H1 (cell line): ENCODE results near the gene CBFA2T2. TPM values are rescaled to one million over a fixed set of nuclear protein-coding genes. Genes with fewer than 3 reads are reported as not detected.
A peak's percentile ranks its signal among the peaks of the same experiment; 100 is the strongest.

ENCODE experiments used
- CTCF ChIA-PET: fragments of 300-600 bp; sonication (Branson Sonifier 250); formaldehyde crosslinking; loops from one replicate; lab custom pipeline; 2021; ENCODE audit not compliant: partially characterized antibody; lab: Charles Lee
- POLR2A ChIA-PET: fragments of 300-600 bp; sonication (Branson Sonifier 250); formaldehyde crosslinking; loops from one replicate; lab custom pipeline; 2021; ENCODE audit warnings: inconsistent platforms; ENCODE audit not compliant: partially characterized antibody; lab: Charles Lee
- DNase-seq, 2 experiments: peaks; one replicate each; pipeline versions ENCODE4 v3.0.0 to v3.0.0-alpha.2; 2010 to 2022; ENCODE audit warnings: low spot score in 2 of 2, low read depth in 1 of 2, mixed read lengths in 1 of 2
- FAIRE-seq: peaks from 2 replicates; lab custom pipeline; 2011; peaks lifted over from hg19 to GRCh38; lab: Jason Lieb, UNC
- H2AFZ ChIP-seq: 2 replicates; pipeline ENCODE4 v1.8.1; 2012; ENCODE audit warnings: low read length, inconsistent platforms
- H2AK5ac ChIP-seq: 2 replicates; pipeline ENCODE4 v1.6.1; 2013; ENCODE audit warnings: low read depth, low read length
- H2BK120ac ChIP-seq: replicated peaks from 2 replicates; pipeline ENCODE3; 2013; ENCODE audit warnings: low read depth, low read length, inconsistent platforms
- H2BK12ac ChIP-seq: 2 replicates; pipeline ENCODE4 v1.6.1; 2013; ENCODE audit warnings: low read depth, low read length
- H2BK15ac ChIP-seq: 2 replicates; pipeline ENCODE4 v1.6.1; 2013; ENCODE audit warnings: low read length
- H2BK20ac ChIP-seq: 2 replicates; pipeline ENCODE4 v1.6.1; 2013; ENCODE audit warnings: low read length
- H2BK5ac ChIP-seq: 2 replicates; pipeline ENCODE4 v1.6.1; 2013; ENCODE audit warnings: low read depth, low read length
- H3K14ac ChIP-seq: 2 replicates; pipeline ENCODE4 v1.6.1; 2013; ENCODE audit warnings: inconsistent platforms; ENCODE audit not compliant: insufficient read length
- H3K18ac ChIP-seq: 2 replicates; pipeline ENCODE4 v1.6.1; 2013; ENCODE audit warnings: low read length; ENCODE audit errors: extremely low read depth
- H3K23ac ChIP-seq: 2 replicates; pipeline ENCODE4 v1.6.1; 2013; ENCODE audit warnings: inconsistent platforms; ENCODE audit not compliant: insufficient read length
- H3K23me2 ChIP-seq: 2 replicates; pipeline ENCODE4 v1.6.1; 2013; ENCODE audit warnings: low read depth, low read length
- H3K27ac ChIP-seq: 2 replicates; pipeline ENCODE4 v1.6.1; 2011; ENCODE audit warnings: low read depth, low read length, inconsistent platforms
- H3K27me3 ChIP-seq, 4 experiments: replicated peaks in 1 of 4; 1 replicate in 1 of 4; 2 replicates in 3 of 4; pipeline versions ENCODE4 v1.6.1 to v1.8.1; 2011 to 2013; ENCODE audit warnings: low read length in 3 of 4, mild to moderate bottlenecking in 3 of 4, inconsistent platforms in 2 of 4, mixed read lengths in 2 of 4, moderate library complexity in 1 of 4; ENCODE audit not compliant: control insufficient read depth in 3 of 4, insufficient read depth in 3 of 4; ENCODE audit errors: extremely low read depth in 1 of 4
- H3K36me3 ChIP-seq, 4 experiments: 2 replicates each; pipeline versions ENCODE4 v1.6.1 to v1.8.1; 2011 to 2013; ENCODE audit warnings: mild to moderate bottlenecking in 4 of 4, low read length in 3 of 4, moderate library complexity in 2 of 4, control low read depth in 1 of 4, inconsistent platforms in 1 of 4; ENCODE audit not compliant: insufficient read depth in 4 of 4, control insufficient read depth in 2 of 4
- H3K4ac ChIP-seq: replicated peaks from 2 replicates; pipeline ENCODE3; 2013; ENCODE audit warnings: low read length, low read depth, mixed read lengths, inconsistent platforms; ENCODE audit not compliant: insufficient read length
- H3K4me1 ChIP-seq, 4 experiments: replicated peaks in 1 of 4; 1 replicate in 1 of 4; 2 replicates in 3 of 4; pipeline versions ENCODE4 v1.6.1 to v1.8.1; 2011 to 2013; ENCODE audit warnings: low read length in 3 of 4, inconsistent platforms in 2 of 4, mixed read lengths in 1 of 4; ENCODE audit not compliant: insufficient read depth in 4 of 4, control insufficient read depth in 3 of 4
- H3K4me2 ChIP-seq, 2 experiments: 2 replicates each; pipeline versions ENCODE4 v1.6.1 to v1.8.1; 2011 to 2013; ENCODE audit warnings: low read depth in 2 of 2, low read length in 2 of 2, control low read depth in 1 of 2, inconsistent platforms in 1 of 2, mild to moderate bottlenecking in 1 of 2; ENCODE audit not compliant: insufficient read depth in 1 of 2
- H3K4me3 ChIP-seq, 4 experiments: fragments of 200-600, 300-600 bp in 1 of 4; sonication (generic), shearing (Covaris generic), sonication (Bioruptor Twin) in 1 of 4; 2 replicates each; pipeline versions ENCODE4 v1.5.1 to v1.8.1; 2011 to 2016; ENCODE audit warnings: low read length in 4 of 4, low read depth in 3 of 4, control low read depth in 2 of 4, inconsistent platforms in 2 of 4, mild to moderate bottlenecking in 2 of 4, mixed read lengths in 1 of 4, moderate library complexity in 1 of 4; ENCODE audit not compliant: insufficient read depth in 2 of 4; ENCODE audit errors: extremely low read depth in 1 of 4
- H3K56ac ChIP-seq: replicated peaks from 2 replicates; pipeline ENCODE3; 2013; ENCODE audit warnings: low read depth, mild to moderate bottlenecking, mixed read lengths, low read length, inconsistent platforms; ENCODE audit not compliant: insufficient read length
- H3K79me1 ChIP-seq: 2 replicates; pipeline ENCODE4 v1.6.1; 2013; ENCODE audit warnings: low read depth, low read length, control low read depth
- H3K79me2 ChIP-seq, 2 experiments: 2 replicates each; pipeline versions ENCODE4 v1.6.1 to v1.8.1; 2012 to 2013; ENCODE audit warnings: low read length in 2 of 2, mild to moderate bottlenecking in 2 of 2, inconsistent platforms in 1 of 2; ENCODE audit not compliant: insufficient read depth in 2 of 2, control insufficient read depth in 1 of 2
- H3K9ac ChIP-seq, 4 experiments: replicated peaks in 1 of 4; 1 replicate in 1 of 4; 2 replicates in 3 of 4; pipeline versions ENCODE4 v1.6.1 to v1.8.1; 2011 to 2013; ENCODE audit warnings: low read depth in 3 of 4, low read length in 3 of 4, control low read depth in 2 of 4, mild to moderate bottlenecking in 2 of 4, moderate library complexity in 2 of 4, inconsistent platforms in 1 of 4; ENCODE audit errors: extremely low read depth in 1 of 4
- H3K9me3 ChIP-seq, 2 experiments: 2 replicates each; pipeline versions ENCODE4 v1.6.1 to v1.8.1; 2012 to 2013; ENCODE audit warnings: mild to moderate bottlenecking in 2 of 2, moderate library complexity in 2 of 2, control low read depth in 1 of 2, inconsistent platforms in 1 of 2, low read depth in 1 of 2, low read length in 1 of 2, mixed read lengths in 1 of 2; ENCODE audit not compliant: insufficient read depth in 2 of 2
- H4K20me1 ChIP-seq, 2 experiments: replicated peaks in 1 of 2; 2 replicates each; pipeline versions ENCODE3 to v1.8.1; 2011 to 2013; ENCODE audit warnings: inconsistent platforms in 2 of 2, low read length in 2 of 2, mild to moderate bottlenecking in 1 of 2; ENCODE audit not compliant: insufficient read depth in 2 of 2, control insufficient read depth in 1 of 2
- H4K5ac ChIP-seq: 2 replicates; pipeline ENCODE4 v1.6.1; 2013; ENCODE audit warnings: low read length, low read depth, mixed read lengths, inconsistent platforms; ENCODE audit not compliant: insufficient read length
- H4K8ac ChIP-seq: 2 replicates; pipeline ENCODE4 v1.8.0; 2013; ENCODE audit warnings: mild to moderate bottlenecking, moderate library complexity, low read length, inconsistent platforms; ENCODE audit not compliant: insufficient read depth; ENCODE audit errors: extremely low read depth
- H4K91ac ChIP-seq: replicated peaks from 2 replicates; pipeline ENCODE3; 2013; ENCODE audit warnings: low read length, mixed read lengths, inconsistent platforms; ENCODE audit not compliant: insufficient read length
- E2F6 ChIP-seq: IDR thresholded peaks from 2 replicates; pipeline ENCODE4 v1.6.1; 2012; ENCODE audit warnings: inconsistent platforms
- JUND ChIP-seq: IDR thresholded peaks from 2 replicates; pipeline ENCODE4 v1.6.1; 2011; ENCODE audit warnings: mild to moderate bottlenecking, improper control_type of control experiment, low read length
- NANOG ChIP-seq: IDR thresholded peaks from 2 replicates; pipeline ENCODE4 v1.6.1; 2011; ENCODE audit warnings: low read length, low read depth, mild to moderate bottlenecking, inconsistent platforms; ENCODE audit not compliant: insufficient read depth, poor library complexity, severe bottlenecking
- POLR2AphosphoS5 ChIP-seq: IDR thresholded peaks from 2 replicates; pipeline ENCODE4 v1.6.1; 2011; ENCODE audit warnings: low read depth, low read length
- RAD21 ChIP-seq, 2 experiments: IDR thresholded peaks in 1 of 2; conservative IDR thresholded peaks in 1 of 2; 2 replicates each; pipeline ENCODE4 v1.6.1; 2011; ENCODE audit warnings: low read depth in 2 of 2, low read length in 2 of 2, improper control_type of control experiment in 1 of 2, inconsistent platforms in 1 of 2, mild to moderate bottlenecking in 1 of 2, moderate library complexity in 1 of 2
- RBBP5 ChIP-seq: IDR thresholded peaks from 2 replicates; pipeline ENCODE4 v1.7.1; 2012; ENCODE audit warnings: low read depth, mild to moderate bottlenecking, inconsistent platforms, low read length, moderate library complexity, borderline replicate concordance
- TAF7 ChIP-seq: optimal IDR thresholded peaks from 2 replicates; pipeline ENCODE3; 2011; ENCODE audit warnings: low read depth, mild to moderate bottlenecking, inconsistent platforms, low read length, moderate library complexity, borderline replicate concordance
- TCF12 ChIP-seq: IDR thresholded peaks from 2 replicates; pipeline ENCODE4 v1.6.1; 2011; ENCODE audit warnings: low read depth, mild to moderate bottlenecking, low read length
- WGBS, 2 experiments: shearing (Covaris generic) in 1 of 2; methylation state at CpG; one replicate each; pipeline versions ENCODE4 v1.1.6 to v1.1.7; 2013 to 2015; ENCODE audit warnings: low lambda C conversion rate in 2 of 2, mixed read lengths in 2 of 2, inconsistent platforms in 1 of 2, low coverage in 1 of 2, missing lambda C conversion rate in 1 of 2; ENCODE audit not compliant: insufficient replicate concordance in 2 of 2, insufficient coverage in 1 of 2, insufficient read length in 1 of 2; ENCODE audit errors: extremely low coverage in 1 of 2, missing lambda C conversion rate in 1 of 2; 5-methylcytosine and 5-hydroxymethylcytosine counted together
- polyA plus RNA-seq, 7 experiments: library from polyadenylated mRNA; depleted of rRNA in 3 of 7; stranded (reverse) in 5 of 7; unstranded in 2 of 7; fragments of >200 nt in 5 of 7; fragments of 200-250 nt in 2 of 7; gene quantifications; 1 replicate in 5 of 7; 2 replicates in 1 of 7; 4 replicates in 1 of 7; pipeline versions ENCODE4 v1.2.1 to v1.2.3, GENCODE V29; 2011 to 2013; ENCODE audit warnings: missing spikeins in 2 of 7, mixed read lengths in 2 of 7
- total RNA-seq: library from RNA; stranded (reverse); fragmentation: NEBNext Ultra II Directional; extraction: Animal tissue kit (Norgen Biotek cat#: 25700); gene quantifications from 2 replicates; pipeline ENCODE4 v1.2.1, GENCODE V29; 2021

CBFA2T2 gene
- total and polyA plus RNA-seq, 2 of the 8 experiments (the other 6 are each of a cell fraction or from before 2014, with no cell fraction given): 11.6 to 12.9 TPM

- no peak overlapping the region for H3K4ac ChIP-seq
- 46% methylated on average over 43 of the region's 47 CpGs; no CpG with 5 or more reads in 1 of the 2 experiments for WGBS, 2 experiments
- peaks cover 0 to 5% of the 10 kb centered on the region in 2 experiments; a peak in 1 of 4 replicates for H3K9me3 ChIP-seq
- FAIRE-seq (no peak), DNase-seq (peak in 1 of 2 experiments; percentile 92)
- no peak overlapping the region for H4K5ac ChIP-seq
- H3K79me2 ChIP-seq: no peaks in the 10 kb centered on the region
- H4K8ac ChIP-seq: peak overlapping the region; percentile 31; the same call in 1 of the 2 replicates
- no peak overlapping the region; the same call in 1 of the 2 replicates for H2BK5ac ChIP-seq
- peak overlapping the region; percentile 60; the same call in 1 of the 2 replicates for H2BK12ac ChIP-seq
- peaks cover 0 to 10% (median 3%) of the 10 kb centered on the region in 4 experiments; a peak in 3 of 7 replicates for H3K27me3 ChIP-seq
- peaks cover 25% of the 10 kb centered on the region; the same call in 1 of the 2 replicates for H3K23me2 ChIP-seq
- ChIA-PET CTCF (interaction anchor here (0.6 to 4.3 kb wide), 35 partner anchors 10 to 1843 kb away, joined by 3 to 38 read pairs (median 4); partner anchors contain the start of gene ZNF341), POLR2A (interaction anchor here (1.0 to 17.9 kb wide), 9 partner anchors 11 to 267 kb away, joined by 3 to 245 read pairs (median 5); partner anchors contain the start of genes CDK5RAP1, NECAB3 and PXMP4)
- no peak overlapping the region; a peak in 2 of 7 replicates for H3K9ac ChIP-seq
- peak overlapping the region; percentile 63 for H4K91ac ChIP-seq
- H2AK5ac ChIP-seq: peak overlapping the region; percentile 34; the same call in 1 of the 2 replicates
- no peak overlapping the region for H3K14ac ChIP-seq
- no peak overlapping the region for H3K23ac ChIP-seq
- H2BK20ac ChIP-seq: no peak overlapping the region
- H2BK120ac ChIP-seq: no peak overlapping the region
- H4K20me1 ChIP-seq: peaks cover 0 to 15% of the 10 kb centered on the region in 2 experiments
- 0 out of 2 replicates have a peak overlapping the region, but pooled peaks have one; percentile 29 for H2BK15ac ChIP-seq
- peak overlapping the region in 3 of 4 experiments; percentile 16 to 56 (median 29); a peak in 5 of 8 replicates for H3K4me3 ChIP-seq
- peak overlapping the region; percentile 68 to 70 for H3K4me2 ChIP-seq
- H3K4me1 ChIP-seq: peaks cover 0 to 22% (median 12%) of the 10 kb centered on the region in 4 experiments; a peak in 4 of 7 replicates
- no peak overlapping the region for H3K56ac ChIP-seq
- no peak overlapping the region for H2AFZ ChIP-seq
- H3K18ac ChIP-seq: peak overlapping the region; percentile 13; the same call in 1 of the 2 replicates
- no peaks in the 10 kb centered on the region; the same call in 1 of the 2 replicates for H3K79me1 ChIP-seq
- H3K36me3 ChIP-seq: peaks cover 2 to 10% (median 6%) of the 10 kb centered on the region in 4 experiments; a peak in 4 of 8 replicates
- H3K27ac ChIP-seq: no peak overlapping the region
- TF ChIP-seq NANOG (no peak), POLR2AphosphoS5 (no peak), RAD21 (IDR thresholded peaks at IDR 0.05 in 1 of 2, conservative IDR thresholded peaks at IDR 0.05 in 1 of 2; ENCODE audit: low read depth in 2 of 2, low read length in 2 of 2) (peak; percentile 88 to 93), TCF12 (no peak), RBBP5 (no peak), E2F6 (peak; percentile 29; the same call in 1 of the 2 replicates), TAF7 (no peak), JUND (no peak)
Measured at GRCh38 chr20:33667676-33668465, 178.0 kb downstream of the CBFA2T2 start.
